ENCODE results near the gene CREBL2.

GRCh38 chr12:12608557-12608957, 3.1 kb upstream of the CREBL2 start:
- no peak for TF ChIP-seq EZH2 (IDR thresholded peaks at IDR 0.05)
- TF ChIP-seq POLR2AphosphoS5 (IDR thresholded peaks at IDR 0.05; ENCODE audit: borderline replicate concordance, low read depth, low read length) = no peak
- TF ChIP-seq FOXP2 (optimal IDR thresholded peaks at IDR 0.05; ENCODE audit: control extremely low read depth, extremely low read length, insufficient read depth) = no peak
